Liver (tissue), 3 donors: ENCODE results near the gene HIGD1A.

Experiments
- GABPA ChIP-seq, 2 donors: IDR thresholded peaks in 1 of 2; conservative IDR thresholded peaks in 1 of 2; 2 replicates each; pipeline ENCODE4 v1.6.1; 2016; ENCODE audit warnings: antibody characterized with exemption in 2 of 2, mild to moderate bottlenecking in 1 of 2, moderate library complexity in 1 of 2
- JUND ChIP-seq, 2 donors: IDR thresholded peaks; 2 replicates each; pipeline ENCODE4 v1.6.1; 2016; ENCODE audit warnings: antibody characterized with exemption in 2 of 2
- NR2F2 ChIP-seq: IDR thresholded peaks from 2 replicates; pipeline ENCODE4 v1.6.1; 2016; ENCODE audit warnings: antibody characterized with exemption
- RAD21 ChIP-seq, 2 donors: IDR thresholded peaks; 2 replicates each; pipeline ENCODE4 v1.6.1; 2016; ENCODE audit warnings: antibody characterized with exemption in 2 of 2, mild to moderate bottlenecking in 2 of 2
- SP1 ChIP-seq: IDR thresholded peaks from 2 replicates; pipeline ENCODE4 v1.6.1; 2018; ENCODE audit warnings: antibody characterized with exemption, mild to moderate bottlenecking
- TAF1 ChIP-seq: conservative IDR thresholded peaks from 2 replicates; pipeline ENCODE4 v1.6.1; 2016; ENCODE audit warnings: antibody characterized with exemption, mild to moderate bottlenecking
- YY1 ChIP-seq: IDR thresholded peaks from 2 replicates; pipeline ENCODE4 v1.6.1; 2016; ENCODE audit warnings: antibody characterized with exemption, mild to moderate bottlenecking
- TF ChIP-seq, protein P1 (sequence below): fragments of 150-350 bp; IDR thresholded peaks from 2 replicates; pipeline ENCODE4 v1.5.1; 2017; ENCODE audit warnings: improper control_type of control experiment, low read depth, low read length; ENCODE audit not compliant: missing input control
- TF ChIP-seq, protein P2 (sequence below): IDR thresholded peaks from 2 replicates; pipeline ENCODE4 v1.6.1; 2016; ENCODE audit warnings: antibody characterized with exemption
- TF ChIP-seq, protein P3 (sequence below): IDR thresholded peaks from 2 replicates; pipeline ENCODE4 v1.6.1; 2016; ENCODE audit warnings: antibody characterized with exemption
- TF ChIP-seq, protein P4 (sequence below): IDR thresholded peaks from 2 replicates; pipeline ENCODE4 v1.6.1; 2016; ENCODE audit warnings: antibody characterized with exemption
- donor health status: healthy.
- donor health status: healthy.

DNA sequence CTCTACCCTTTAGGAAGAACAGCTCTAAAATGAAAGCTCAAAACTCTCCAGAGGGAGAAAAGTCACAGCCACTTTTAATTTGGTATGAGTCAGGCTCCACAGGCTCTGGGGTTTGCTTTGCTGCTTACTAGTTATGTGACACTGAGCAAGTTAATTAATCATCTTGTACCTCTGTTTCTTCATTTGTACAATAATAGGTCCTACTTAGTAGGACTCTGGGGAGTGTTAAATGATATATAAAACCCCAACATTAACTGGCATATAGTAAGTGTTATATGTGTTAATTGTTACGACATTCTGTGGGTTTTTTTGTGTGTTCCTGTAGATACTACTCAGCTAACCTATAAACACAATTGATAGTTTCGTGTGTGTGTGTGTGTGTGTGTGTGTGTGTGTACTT, 11.5 kb upstream of the HIGD1A start:
- TF ChIP-seq, protein P1, sequence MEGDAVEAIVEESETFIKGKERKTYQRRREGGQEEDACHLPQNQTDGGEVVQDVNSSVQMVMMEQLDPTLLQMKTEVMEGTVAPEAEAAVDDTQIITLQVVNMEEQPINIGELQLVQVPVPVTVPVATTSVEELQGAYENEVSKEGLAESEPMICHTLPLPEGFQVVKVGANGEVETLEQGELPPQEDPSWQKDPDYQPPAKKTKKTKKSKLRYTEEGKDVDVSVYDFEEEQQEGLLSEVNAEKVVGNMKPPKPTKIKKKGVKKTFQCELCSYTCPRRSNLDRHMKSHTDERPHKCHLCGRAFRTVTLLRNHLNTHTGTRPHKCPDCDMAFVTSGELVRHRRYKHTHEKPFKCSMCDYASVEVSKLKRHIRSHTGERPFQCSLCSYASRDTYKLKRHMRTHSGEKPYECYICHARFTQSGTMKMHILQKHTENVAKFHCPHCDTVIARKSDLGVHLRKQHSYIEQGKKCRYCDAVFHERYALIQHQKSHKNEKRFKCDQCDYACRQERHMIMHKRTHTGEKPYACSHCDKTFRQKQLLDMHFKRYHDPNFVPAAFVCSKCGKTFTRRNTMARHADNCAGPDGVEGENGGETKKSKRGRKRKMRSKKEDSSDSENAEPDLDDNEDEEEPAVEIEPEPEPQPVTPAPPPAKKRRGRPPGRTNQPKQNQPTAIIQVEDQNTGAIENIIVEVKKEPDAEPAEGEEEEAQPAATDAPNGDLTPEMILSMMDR, result no peak
- TF ChIP-seq, protein P2, sequence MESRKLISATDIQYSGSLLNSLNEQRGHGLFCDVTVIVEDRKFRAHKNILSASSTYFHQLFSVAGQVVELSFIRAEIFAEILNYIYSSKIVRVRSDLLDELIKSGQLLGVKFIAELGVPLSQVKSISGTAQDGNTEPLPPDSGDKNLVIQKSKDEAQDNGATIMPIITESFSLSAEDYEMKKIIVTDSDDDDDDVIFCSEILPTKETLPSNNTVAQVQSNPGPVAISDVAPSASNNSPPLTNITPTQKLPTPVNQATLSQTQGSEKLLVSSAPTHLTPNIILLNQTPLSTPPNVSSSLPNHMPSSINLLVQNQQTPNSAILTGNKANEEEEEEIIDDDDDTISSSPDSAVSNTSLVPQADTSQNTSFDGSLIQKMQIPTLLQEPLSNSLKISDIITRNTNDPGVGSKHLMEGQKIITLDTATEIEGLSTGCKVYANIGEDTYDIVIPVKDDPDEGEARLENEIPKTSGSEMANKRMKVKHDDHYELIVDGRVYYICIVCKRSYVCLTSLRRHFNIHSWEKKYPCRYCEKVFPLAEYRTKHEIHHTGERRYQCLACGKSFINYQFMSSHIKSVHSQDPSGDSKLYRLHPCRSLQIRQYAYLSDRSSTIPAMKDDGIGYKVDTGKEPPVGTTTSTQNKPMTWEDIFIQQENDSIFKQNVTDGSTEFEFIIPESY, result no peak
- TF ChIP-seq TAF1 (no peak), NR2F2 (no peak), RAD21 (IDR thresholded peaks at IDR 0.05) (no peak), SP1 (no peak), GABPA (IDR thresholded peaks at IDR 0.05 in 1 of 2, conservative IDR thresholded peaks at IDR 0.05 in 1 of 2) (no peak), YY1 (no peak), JUND (IDR thresholded peaks at IDR 0.05) (no peak)
- TF ChIP-seq, protein P3, sequence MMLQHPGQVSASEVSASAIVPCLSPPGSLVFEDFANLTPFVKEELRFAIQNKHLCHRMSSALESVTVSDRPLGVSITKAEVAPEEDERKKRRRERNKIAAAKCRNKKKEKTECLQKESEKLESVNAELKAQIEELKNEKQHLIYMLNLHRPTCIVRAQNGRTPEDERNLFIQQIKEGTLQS, result no peak
- TF ChIP-seq, protein P4, sequence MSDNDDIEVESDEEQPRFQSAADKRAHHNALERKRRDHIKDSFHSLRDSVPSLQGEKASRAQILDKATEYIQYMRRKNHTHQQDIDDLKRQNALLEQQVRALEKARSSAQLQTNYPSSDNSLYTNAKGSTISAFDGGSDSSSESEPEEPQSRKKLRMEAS, result no peak
